Measurements from ENCODE around the gene PNPLA1.

PNPLA1 gene

GRCh38 chr6:36283608-36284007 lies 13.7 kb downstream of the PNPLA1 start:
- no peaks in the 10 kb centered on the region for H3K9me3 ChIP-seq (ENCODE audit: control insufficient read depth, insufficient read depth, low read length)
- peaks cover 39% of the 10 kb centered on the region for H3K27me3 ChIP-seq (ENCODE audit: control insufficient read depth, low read length)
- no peaks in the 10 kb centered on the region for H3K4me1 ChIP-seq (ENCODE audit: control insufficient read depth, low read length)
- no peaks in the 10 kb centered on the region for H3F3A ChIP-seq (ENCODE audit: control insufficient read depth, insufficient read depth)
- TF ChIP-seq EZH2phosphoT487 (IDR thresholded peaks at IDR 0.05; ENCODE audit: borderline replicate concordance, low read length) (no peak), CTCF (IDR thresholded peaks at IDR 0.05; ENCODE audit: low read depth, low read length, poor library complexity, severe bottlenecking) (no peak)
- H3K27ac ChIP-seq (ENCODE audit: low read depth, low read length), result no peak overlapping the region
- H3K36me3 ChIP-seq (ENCODE audit: control insufficient read depth, low read length), result no peaks in the 10 kb centered on the region
- H3K9me2 ChIP-seq (replicated peaks; ENCODE audit: control insufficient read depth, low read length), result no peaks in the 10 kb centered on the region
- H3K4me2 ChIP-seq (ENCODE audit: low read length), result no peak overlapping the region
- no peak overlapping the region for H3K4me3 ChIP-seq (ENCODE audit: low read length)
- no peaks in the 10 kb centered on the region for H3K79me2 ChIP-seq (ENCODE audit: control insufficient read depth, low read length)
- H4K20me1 ChIP-seq (ENCODE audit: control insufficient read depth, insufficient read depth, low read depth, low read length), result no peaks in the 10 kb centered on the region

DNA sequence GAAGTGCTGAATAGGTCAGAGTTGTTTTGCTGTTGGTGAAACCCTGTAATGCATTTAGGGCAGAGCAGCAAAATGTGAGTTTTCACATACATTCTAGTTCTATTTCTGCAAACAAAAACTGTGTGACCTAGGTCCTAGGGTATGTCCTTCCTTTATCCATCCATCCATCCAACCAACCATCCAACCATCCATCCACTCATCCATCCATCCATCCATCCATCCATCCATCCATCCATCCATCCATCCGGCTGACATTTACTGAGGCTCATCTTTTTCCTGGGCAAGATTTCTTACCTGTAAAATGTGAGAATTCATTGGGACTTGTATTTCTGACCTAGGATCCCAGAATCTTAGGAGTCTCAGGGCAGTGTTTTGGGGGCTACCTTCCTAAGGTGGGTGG lies 14.5 kb downstream of the PNPLA1 start:
- Histone ChIP-seq H3K9me3 (ENCODE audit: control insufficient read depth, insufficient read depth, low read length) (no peaks in the 10 kb centered on the region), H3K4me3 (ENCODE audit: low read length) (no peak overlapping the region), H3K79me2 (ENCODE audit: control insufficient read depth, low read length) (no peaks in the 10 kb centered on the region), H3K36me3 (ENCODE audit: control insufficient read depth, low read length) (no peaks in the 10 kb centered on the region), H3K4me1 (ENCODE audit: control insufficient read depth, low read length) (no peaks in the 10 kb centered on the region), H3K27ac (ENCODE audit: low read depth, low read length) (no peak overlapping the region), H3K27me3 (ENCODE audit: control insufficient read depth, low read length) (peaks cover 34% of the 10 kb centered on the region), H3K9me2 (replicated peaks; ENCODE audit: control insufficient read depth, low read length) (no peaks in the 10 kb centered on the region), H4K20me1 (ENCODE audit: control insufficient read depth, insufficient read depth, low read depth, low read length) (no peaks in the 10 kb centered on the region), H3K4me2 (ENCODE audit: low read length) (no peak overlapping the region), H3F3A (ENCODE audit: control insufficient read depth, insufficient read depth) (no peaks in the 10 kb centered on the region)
- TF ChIP-seq EZH2phosphoT487 (IDR thresholded peaks at IDR 0.05; ENCODE audit: borderline replicate concordance, low read length), result no peak
- TF ChIP-seq CTCF (IDR thresholded peaks at IDR 0.05; ENCODE audit: low read depth, low read length, poor library complexity, severe bottlenecking), result no peak

GRCh38 chr6:36285187-36285671 lies 15.4 kb downstream of the PNPLA1 start:
- H3K27me3 ChIP-seq (ENCODE audit: control insufficient read depth, low read length), result peaks cover 32% of the 10 kb centered on the region
- H3K9me2 ChIP-seq (replicated peaks; ENCODE audit: control insufficient read depth, low read length), result no peaks in the 10 kb centered on the region
- no peaks in the 10 kb centered on the region for H3K79me2 ChIP-seq (ENCODE audit: control insufficient read depth, low read length)
- no peaks in the 10 kb centered on the region for H3K4me1 ChIP-seq (ENCODE audit: control insufficient read depth, low read length)
- no peaks in the 10 kb centered on the region for H3K36me3 ChIP-seq (ENCODE audit: control insufficient read depth, low read length)
- H3K4me2 ChIP-seq (ENCODE audit: low read length), result no peak overlapping the region
- no peak overlapping the region for H3K4me3 ChIP-seq (ENCODE audit: low read length)
- no peak overlapping the region for H3K27ac ChIP-seq (ENCODE audit: low read depth, low read length)
- no peaks in the 10 kb centered on the region for H3K9me3 ChIP-seq (ENCODE audit: control insufficient read depth, insufficient read depth, low read length)
- TF ChIP-seq CTCF (IDR thresholded peaks at IDR 0.05; ENCODE audit: low read depth, low read length, poor library complexity, severe bottlenecking) (no peak), EZH2phosphoT487 (IDR thresholded peaks at IDR 0.05; ENCODE audit: borderline replicate concordance, low read length) (no peak)
- H4K20me1 ChIP-seq (ENCODE audit: control insufficient read depth, insufficient read depth, low read depth, low read length), result no peaks in the 10 kb centered on the region
- H3F3A ChIP-seq (ENCODE audit: control insufficient read depth, insufficient read depth), result no peaks in the 10 kb centered on the region
